HAP-1 (cell line): ENCODE results near the gene NFASC.

ENCODE experiments used
- DNase-seq, 2 experiments: peaks; one replicate each; pipeline ENCODE4 v3.0.0-alpha.2; 2016 to 2020; ENCODE audit warnings: low spot score in 2 of 2
- H3K27me3 ChIP-seq: fragments of 250-450 bp; sonication (Bioruptor Pico); 2 replicates; pipeline ENCODE4 v1.5.1; 2020; ENCODE audit warnings: low read depth, mild to moderate bottlenecking, moderate library complexity
- H3K36me3 ChIP-seq: fragments of 250-450 bp; sonication (Bioruptor Pico); replicated peaks from 2 replicates; pipeline ENCODE4 v1.5.1; 2020; ENCODE audit warnings: mild to moderate bottlenecking
- H3K4me1 ChIP-seq: fragments of 250-450 bp; sonication (Bioruptor Pico); 2 replicates; pipeline ENCODE4 v1.5.1; 2020; ENCODE audit warnings: mild to moderate bottlenecking
- H3K4me3 ChIP-seq: fragments of 250-450 bp; sonication (Bioruptor Pico); 2 replicates; pipeline ENCODE4 v1.5.1; 2020; ENCODE audit warnings: mild to moderate bottlenecking, moderate library complexity
- H3K9me3 ChIP-seq: fragments of 250-450 bp; sonication (Bioruptor Pico); 2 replicates; pipeline ENCODE4 v1.5.1; 2020; ENCODE audit warnings: mild to moderate bottlenecking, moderate library complexity
- in situ Hi-C: fragments of 300-500 bp; cut with MboI; formaldehyde crosslinking; loops from 3 replicates; pipeline ENCODE4 v1.14.3; 2020; ENCODE audit warnings: low sequenced_read_pairs, inconsistent platforms, mixed read lengths

The NFASC gene

GRCh38 chr1:204983136-204983535 is 112.5 kb downstream of the NFASC start:
- peaks cover 5% of the 10 kb centered on the region for H3K4me1 ChIP-seq
- no peaks in the 10 kb centered on the region for H3K36me3 ChIP-seq
- H3K9me3 ChIP-seq = no peaks in the 10 kb centered on the region
- no peak for DNase-seq
- no peak overlapping the region for H3K4me3 ChIP-seq
- in situ Hi-C loops = no loop called here
- H3K27me3 ChIP-seq = peaks cover 44% of the 10 kb centered on the region

- Histone ChIP-seq H3K36me3 (no peaks in the 10 kb centered on the region), H3K4me3 (no peak overlapping the region), H3K4me1 (peaks cover 5% of the 10 kb centered on the region), H3K27me3 (peaks cover 44% of the 10 kb centered on the region), H3K9me3 (no peaks in the 10 kb centered on the region)
- DNase-seq = no peak
- in situ Hi-C loops = no loop called here
These were observed 113.2 kb downstream of the NFASC start for GRCh38 chr1:204983881-204984280.

GRCh38 chr1:204984499-204984898 is 113.8 kb downstream of the NFASC start:
- in situ Hi-C loops = no loop called here
- DNase-seq = peak in 1 of 2 experiments; percentile 3
- H3K36me3 ChIP-seq = no peaks in the 10 kb centered on the region

GRCh38 chr1:204986181-204986580 is 115.5 kb downstream of the NFASC start:
- in situ Hi-C loops = no loop called here

More at GRCh38 chr1:204984499-204984898, 113.8 kb downstream of the NFASC start:
- no peak overlapping the region for H3K4me3 ChIP-seq
- peaks cover 5% of the 10 kb centered on the region for H3K4me1 ChIP-seq
- H3K27me3 ChIP-seq = peaks cover 44% of the 10 kb centered on the region
- no peaks in the 10 kb centered on the region for H3K9me3 ChIP-seq

GRCh38 chr1:204987689-204988088 is 117.0 kb downstream of the NFASC start:
- Histone ChIP-seq H3K4me1 (peaks cover 5% of the 10 kb centered on the region), H3K36me3 (no peaks in the 10 kb centered on the region), H3K9me3 (no peaks in the 10 kb centered on the region), H3K27me3 (peaks cover 53% of the 10 kb centered on the region), H3K4me3 (no peak overlapping the region)
- DNase-seq = no peak
- in situ Hi-C loops = no loop called here

More at GRCh38 chr1:204986181-204986580, 115.5 kb downstream of the NFASC start:
- no peak for DNase-seq
- H3K36me3 ChIP-seq = no peaks in the 10 kb centered on the region
- no peaks in the 10 kb centered on the region for H3K9me3 ChIP-seq
- H3K4me3 ChIP-seq = no peak overlapping the region
- H3K4me1 ChIP-seq = peaks cover 5% of the 10 kb centered on the region
- H3K27me3 ChIP-seq = peaks cover 54% of the 10 kb centered on the region

GRCh38 chr1:204988196-204988595 is 117.5 kb downstream of the NFASC start:
- Histone ChIP-seq H3K4me1 (peaks cover 5% of the 10 kb centered on the region), H3K4me3 (no peak overlapping the region), H3K27me3 (peaks cover 53% of the 10 kb centered on the region), H3K9me3 (no peaks in the 10 kb centered on the region), H3K36me3 (no peaks in the 10 kb centered on the region)
- in situ Hi-C loops = no loop called here
- DNase-seq = peak; percentile 58 to 90

- Histone ChIP-seq H3K27me3 (peaks cover 49% of the 10 kb centered on the region), H3K4me3 (no peak overlapping the region), H3K4me1 (peaks cover 5% of the 10 kb centered on the region), H3K36me3 (no peaks in the 10 kb centered on the region), H3K9me3 (no peaks in the 10 kb centered on the region)
- peak; percentile 44 to 82 for DNase-seq
- in situ Hi-C loops = no loop called here
These were observed 118.8 kb downstream of the NFASC start for GRCh38 chr1:204989266-204990058.

GRCh38 chr1:204990059-204990664 is 119.5 kb downstream of the NFASC start:
- in situ Hi-C loops = no loop called here
- H3K27me3 ChIP-seq = peaks cover 42% of the 10 kb centered on the region

GRCh38 chr1:204990721-204991341 is 120.2 kb downstream of the NFASC start:
- Histone ChIP-seq H3K4me3 (no peak overlapping the region), H3K27me3 (peaks cover 39% of the 10 kb centered on the region), H3K4me1 (peaks cover 5% of the 10 kb centered on the region), H3K36me3 (no peaks in the 10 kb centered on the region), H3K9me3 (no peaks in the 10 kb centered on the region)
- no peak for DNase-seq
- in situ Hi-C loops = no loop called here

More at GRCh38 chr1:204990059-204990664, 119.5 kb downstream of the NFASC start:
- Histone ChIP-seq H3K9me3 (no peaks in the 10 kb centered on the region), H3K36me3 (no peaks in the 10 kb centered on the region), H3K4me3 (no peak overlapping the region), H3K4me1 (peaks cover 5% of the 10 kb centered on the region)
- DNase-seq = no peak

GRCh38 chr1:204991342-204991844 is 120.7 kb downstream of the NFASC start:
- no peak for DNase-seq

GRCh38 chr1:204992201-204992997 is 121.7 kb downstream of the NFASC start:
- no peaks in the 10 kb centered on the region for H3K9me3 ChIP-seq
- H3K4me3 ChIP-seq = no peak overlapping the region
- in situ Hi-C loops = no loop called here
- H3K4me1 ChIP-seq = peaks cover 5% of the 10 kb centered on the region
- H3K36me3 ChIP-seq = no peaks in the 10 kb centered on the region
- no peak for DNase-seq
- peaks cover 39% of the 10 kb centered on the region for H3K27me3 ChIP-seq

More at GRCh38 chr1:204991342-204991844, 120.7 kb downstream of the NFASC start:
- H3K27me3 ChIP-seq = peaks cover 39% of the 10 kb centered on the region
- no peaks in the 10 kb centered on the region for H3K36me3 ChIP-seq
- H3K4me1 ChIP-seq = peaks cover 5% of the 10 kb centered on the region
- in situ Hi-C loops = no loop called here
- H3K9me3 ChIP-seq = no peaks in the 10 kb centered on the region
- H3K4me3 ChIP-seq = no peak overlapping the region

- in situ Hi-C loops = no loop called here
- H3K4me3 ChIP-seq = no peak overlapping the region
- peaks cover under 1% of the 10 kb centered on the region; the same call in 1 of the 2 replicates for H3K4me1 ChIP-seq
- H3K9me3 ChIP-seq = no peaks in the 10 kb centered on the region
- no peaks in the 10 kb centered on the region for H3K36me3 ChIP-seq
- DNase-seq = no peak
- peaks cover 39% of the 10 kb centered on the region for H3K27me3 ChIP-seq
These were observed 122.3 kb downstream of the NFASC start for GRCh38 chr1:204992998-204993314.

- Histone ChIP-seq H3K36me3 (no peaks in the 10 kb centered on the region), H3K27me3 (peaks cover 39% of the 10 kb centered on the region), H3K4me1 (no peaks in the 10 kb centered on the region), H3K9me3 (no peaks in the 10 kb centered on the region), H3K4me3 (no peak overlapping the region)
- in situ Hi-C loops = no loop called here
- no peak for DNase-seq
These were observed 123.6 kb downstream of the NFASC start for GRCh38 chr1:204994086-204994862.
